Heart left ventricle (tissue), 13 donors: Measurements from ENCODE around the gene STH.

Source experiments
- CTCF ChIP-seq, 12 donors: fragments of 200-600 bp; sonication (generic) in 4 of 12; IDR thresholded peaks; one replicate each; pipeline versions ENCODE4 v1.5.0 to v1.8.0; 2018 to 2022; ENCODE audit warnings: antibody characterized with exemption in 12 of 12, mild to moderate bottlenecking in 5 of 12
- POLR2A ChIP-seq, 2 donors: fragments of 450-650 bp; IDR thresholded peaks; one replicate each; pipeline ENCODE4 v1.6.1; 2017; ENCODE audit warnings: antibody characterized with exemption in 2 of 2, mild to moderate bottlenecking in 2 of 2, moderate library complexity in 2 of 2
- donor health status: ischemic (EF 13 %, LVEDD 7.1; RV severe dilation, severe dysfunction).
- donor health status: DM: no; HTN: yes; CAD: no.
- donor health status: DM: no; HTN: no; CAD: no.
- donor health status: ischemic (EF 25% LVEDD 6.9; RV normal size, moderate dysfunction).
- donor health status: ischemic (EF 25% LVEDD 5.7; RV mildly dilated, moderate dysfunction).
- donor health status: ischemic (EF 35%, LVEDD 5.7; RV mildly dilated, moderate dysfunction).
- donor health status: nonischemic (EF 11% LVEDD 7.7; RV severe dilation, severe dysfunction).
- donor health status: DM: yes; HTN: yes; CAD: no.
- donor health status: PGD.
- donor health status: ischemic (EF 29% LVEDD 5.4; RV normal size, mild dysfunction).
- donor health status: nonischemic (EF 23%, LVEDD 6.1; RV moderate dilation, normal function).

GRCh38 chr17:46047856-46048255 lies 48.8 kb downstream of the STH start:
- TF ChIP-seq CTCF (IDR thresholded peaks at IDR 0.05) (no peak), POLR2A (IDR thresholded peaks at IDR 0.05) (no peak)
